Raji (cell line): ENCODE results near the gene NAT8.

Source experiments
- POLR2A ChIP-seq: IDR thresholded peaks from 2 replicates; pipeline ENCODE4 v1.6.1; 2011; ENCODE audit warnings: low read depth, low read length, control low read depth; ENCODE audit not compliant: insufficient read depth

The NAT8 gene

GRCh38 chr2:73594251-73594650 is 48.0 kb downstream of the NAT8 start:
- no peak for TF ChIP-seq POLR2A

DNA sequence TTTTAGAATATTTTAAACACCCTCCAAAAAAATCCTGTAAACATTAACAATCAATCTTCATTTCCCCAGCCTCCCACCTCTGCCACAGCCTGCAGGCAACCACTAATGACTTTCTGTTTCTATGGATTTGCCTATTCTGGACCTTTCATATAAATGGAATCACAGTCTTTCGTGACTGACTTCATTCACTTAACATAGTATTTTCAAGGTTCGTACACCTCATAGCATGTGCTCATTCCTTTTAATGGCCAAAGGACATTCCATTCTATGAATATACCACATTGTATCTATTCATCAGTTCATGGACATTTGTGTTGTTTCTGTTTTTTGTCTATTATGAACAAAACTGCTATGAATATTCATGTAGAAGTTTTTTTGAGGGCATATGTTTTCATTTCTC is 48.5 kb downstream of the NAT8 start:
- TF ChIP-seq POLR2A, result no peak
